Neuronal stem cell (in vitro differentiated cells): ENCODE results near the gene OR8U1.
"Not testable (repeated sequence)": the region's sequence is repeated elsewhere in the genome, so short reads cannot be mapped to it uniquely, and the experiment has no call there.

Experiments used
- DNase-seq: peaks from one replicate; pipeline ENCODE4 v3.0.0-alpha.2; 2013; ENCODE audit warnings: low spot score
- H2AFZ ChIP-seq: one replicate; pipeline ENCODE4 v1.6.1; 2013; ENCODE audit warnings: mild to moderate bottlenecking, low read length, inconsistent platforms
- H2AK5ac ChIP-seq: 2 replicates; pipeline ENCODE4 v1.6.1; 2013; ENCODE audit warnings: low read depth, mild to moderate bottlenecking, inconsistent platforms, low read length, moderate library complexity, mixed read lengths
- H2BK120ac ChIP-seq: 2 replicates; pipeline ENCODE4 v1.6.1; 2013; ENCODE audit warnings: low read depth, mild to moderate bottlenecking, inconsistent platforms, low read length, moderate library complexity, mixed read lengths
- H2BK12ac ChIP-seq: one replicate; pipeline ENCODE4 v1.6.1; 2013; ENCODE audit warnings: low read length, inconsistent platforms
- H2BK15ac ChIP-seq: 2 replicates; pipeline ENCODE4 v1.6.1; 2013; ENCODE audit warnings: mild to moderate bottlenecking, low read length, inconsistent platforms, mixed read lengths
- H2BK5ac ChIP-seq: one replicate; pipeline ENCODE4 v1.6.1; 2013; ENCODE audit warnings: inconsistent platforms, mild to moderate bottlenecking, low read length, moderate library complexity
- H3K14ac ChIP-seq: one replicate; pipeline ENCODE4 v1.6.1; 2013; ENCODE audit warnings: low read length, inconsistent platforms
- H3K18ac ChIP-seq: 2 replicates; pipeline ENCODE4 v1.6.1; 2013; ENCODE audit warnings: low read length, inconsistent platforms
- H3K23ac ChIP-seq: 2 replicates; pipeline ENCODE4 v1.6.1; 2013; ENCODE audit warnings: low read depth, mild to moderate bottlenecking, mixed read lengths, low read length, inconsistent platforms; ENCODE audit not compliant: poor library complexity
- H3K27ac ChIP-seq: replicated peaks from 3 replicates; pipeline ENCODE4 v1.5.1; 2013; ENCODE audit warnings: low read length, inconsistent platforms
- H3K27me3 ChIP-seq, 3 experiments: 2 replicates each; pipeline ENCODE4 v1.6.1; 2013; ENCODE audit warnings: low read length in 3 of 3, mild to moderate bottlenecking in 2 of 3, inconsistent platforms in 1 of 3, low read depth in 1 of 3, mixed read lengths in 1 of 3, moderate library complexity in 1 of 3; ENCODE audit not compliant: control insufficient read depth in 3 of 3, insufficient read depth in 3 of 3
- H3K36me3 ChIP-seq, 2 donors: replicated peaks in 1 of 2; 2 replicates each; pipeline ENCODE4 v1.6.1; 2013; ENCODE audit warnings: low read length in 2 of 2; ENCODE audit not compliant: control insufficient read depth in 2 of 2, insufficient read depth in 2 of 2
- H3K4ac ChIP-seq: 2 replicates; pipeline ENCODE4 v1.6.1; 2013; ENCODE audit warnings: inconsistent platforms, mild to moderate bottlenecking, low read length, moderate library complexity
- H3K4me1 ChIP-seq, 2 donors: 1 replicate in 1 of 2; 2 replicates in 1 of 2; pipeline ENCODE4 v1.6.1; 2013; ENCODE audit warnings: low read length in 2 of 2, low read depth in 1 of 2; ENCODE audit not compliant: control insufficient read depth in 2 of 2, insufficient read depth in 1 of 2
- H3K4me2 ChIP-seq: one replicate; pipeline ENCODE4 v1.6.1; 2013; ENCODE audit warnings: mild to moderate bottlenecking, low read length, inconsistent platforms; ENCODE audit not compliant: insufficient read depth, poor library complexity, severe bottlenecking
- H3K4me3 ChIP-seq, 2 donors: 2 replicates each; pipeline ENCODE4 v1.5.1; 2013; ENCODE audit warnings: low read length in 2 of 2, mild to moderate bottlenecking in 2 of 2, inconsistent platforms in 1 of 2, moderate library complexity in 1 of 2
- H3K79me1 ChIP-seq: one replicate; pipeline ENCODE4 v1.6.1; 2013; ENCODE audit warnings: low read depth, mild to moderate bottlenecking, inconsistent platforms, low read length, moderate library complexity
- H3K9ac ChIP-seq: one replicate; pipeline ENCODE4 v1.6.1; 2013; ENCODE audit warnings: mild to moderate bottlenecking, low read depth, low read length, inconsistent platforms; ENCODE audit not compliant: poor library complexity
- H3K9me3 ChIP-seq, 2 donors: replicated peaks in 1 of 2; 2 replicates each; pipeline versions ENCODE3 to v1.6.1; 2013; ENCODE audit warnings: low read length in 2 of 2, mild to moderate bottlenecking in 2 of 2, inconsistent platforms in 1 of 2, low read depth in 1 of 2, mixed read lengths in 1 of 2, moderate library complexity in 1 of 2; ENCODE audit not compliant: control insufficient read depth in 2 of 2, insufficient read depth in 1 of 2
- H4K8ac ChIP-seq: one replicate; pipeline ENCODE4 v1.6.1; 2013; ENCODE audit warnings: low read depth, mild to moderate bottlenecking, inconsistent platforms, low read length, moderate library complexity
- H4K91ac ChIP-seq: one replicate; pipeline ENCODE4 v1.6.1; 2013; ENCODE audit warnings: low read length, low read depth, mild to moderate bottlenecking, inconsistent platforms; ENCODE audit not compliant: poor library complexity
- WGBS, 2 donors: extraction: QIAGEN DNeasy Blood & Tissue Kit; methylation state at CpG; one replicate each; pipeline ENCODE4 v1.1.7; 2013; ENCODE audit warnings: missing lambda C conversion rate in 2 of 2, mixed read lengths in 1 of 2; ENCODE audit not compliant: insufficient read length in 2 of 2, insufficient replicate concordance in 1 of 2; ENCODE audit errors: extremely low coverage in 2 of 2; 5-methylcytosine and 5-hydroxymethylcytosine counted together

OR8U1 gene

DNA sequence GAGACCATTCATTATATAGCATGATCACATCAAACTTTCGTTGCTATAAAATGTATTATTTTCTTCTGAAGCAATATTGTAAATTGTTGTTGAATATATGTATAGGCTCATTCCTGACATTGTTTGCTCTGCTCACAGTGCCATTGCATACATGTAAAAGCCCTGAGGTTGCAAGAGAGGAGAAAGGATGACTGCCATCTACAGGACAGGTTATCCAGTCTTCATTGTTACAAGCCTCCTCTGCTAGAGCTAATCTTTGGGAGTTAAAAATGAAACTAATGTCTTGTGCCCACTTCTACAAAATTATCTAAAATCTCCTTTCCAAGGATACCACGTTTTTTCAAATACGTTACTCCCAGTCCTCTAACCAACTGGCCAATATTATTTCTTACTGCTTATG, 20.6 kb downstream of the OR8U1 start:
- Histone ChIP-seq H3K27ac (no peak overlapping the region), H2BK12ac (no peak overlapping the region), H2BK120ac (no peak overlapping the region), H4K91ac (no peak overlapping the region), H3K9ac (no peak overlapping the region), H4K8ac (no peak overlapping the region), H3K18ac (no peak overlapping the region), H3K9me3 (no peaks in the 10 kb centered on the region), H3K79me1 (no peaks in the 10 kb centered on the region), H2AFZ (no peak overlapping the region), H3K27me3 (no peaks in the 10 kb centered on the region), H3K4ac (no peak overlapping the region), H3K14ac (no peak overlapping the region), H2BK5ac (no peak overlapping the region), H2AK5ac (no peak overlapping the region), H3K4me3 (no peak overlapping the region), H3K4me1 (no peaks in the 10 kb centered on the region), H2BK15ac (no peak overlapping the region), H3K36me3 (no peaks in the 10 kb centered on the region), H3K4me2 (no peak overlapping the region), H3K23ac (no peak overlapping the region)
- DNase-seq: no peak
- no CpG with 5 or more reads among the region's 3 CpGs for WGBS, 2 donors

- Histone ChIP-seq H3K4me3 (peak overlapping the region in 1 of 2 donors; percentile 28), H3K18ac (peak overlapping the region; percentile 38)
- not testable (repeated sequence) for H2BK15ac ChIP-seq, DNase-seq, H4K91ac ChIP-seq, H3K4me1 ChIP-seq, H3K27ac ChIP-seq, H2AFZ ChIP-seq, H3K79me1 ChIP-seq, H3K9ac ChIP-seq, H2AK5ac ChIP-seq, H3K23ac ChIP-seq, H2BK5ac ChIP-seq, H2BK12ac ChIP-seq, H3K4ac ChIP-seq, H3K36me3 ChIP-seq, H2BK120ac ChIP-seq, H3K4me2 ChIP-seq, H3K27me3 ChIP-seq, H3K14ac ChIP-seq, H3K9me3 ChIP-seq, H4K8ac ChIP-seq
- WGBS, 2 donors: no CpG with 5 or more reads among the region's 27 CpGs
Observed at GRCh38 chr11:56401858-56402461, 26.5 kb downstream of the OR8U1 start.

- Histone ChIP-seq H3K4ac (no peak overlapping the region), H3K36me3 (no peaks in the 10 kb centered on the region), H2AFZ (no peak overlapping the region), H2BK12ac (no peak overlapping the region), H3K23ac (no peak overlapping the region), H2BK15ac (no peak overlapping the region), H3K27ac (no peak overlapping the region), H3K9ac (no peak overlapping the region), H4K8ac (no peak overlapping the region), H3K4me1 (no peaks in the 10 kb centered on the region), H3K14ac (no peak overlapping the region), H3K79me1 (no peaks in the 10 kb centered on the region), H3K18ac (no peak overlapping the region), H3K4me2 (no peak overlapping the region), H3K4me3 (no peak overlapping the region), H4K91ac (no peak overlapping the region), H2BK120ac (no peak overlapping the region), H2BK5ac (no peak overlapping the region), H2AK5ac (no peak overlapping the region), H3K9me3 (no peaks in the 10 kb centered on the region), H3K27me3 (no peaks in the 10 kb centered on the region)
- DNase-seq: no peak
- WGBS, 2 donors: no CpG with 5 or more reads among the region's 2 CpGs
Observed at GRCh38 chr11:56404393-56404792, 29.0 kb downstream of the OR8U1 start.

DNA sequence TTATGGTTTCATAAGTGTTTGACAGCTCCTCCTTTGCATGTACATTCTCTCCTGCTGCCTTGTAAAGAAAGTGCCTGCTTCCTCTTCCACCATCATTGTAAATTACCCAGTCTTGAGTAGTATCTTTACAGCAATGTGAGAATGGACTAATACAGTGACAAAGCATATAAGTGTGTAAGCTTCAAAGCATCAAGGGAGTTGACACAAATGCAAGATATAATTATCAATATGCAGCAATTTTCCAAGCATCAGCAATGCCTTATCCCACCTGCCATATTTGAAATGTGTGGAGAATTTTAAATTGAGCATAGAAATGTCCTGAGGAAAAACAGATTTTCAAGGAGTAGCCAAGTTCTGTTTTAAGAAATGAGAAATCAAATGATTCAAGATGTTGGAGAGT, 35.4 kb downstream of the OR8U1 start:
- no peak overlapping the region for H2BK120ac ChIP-seq
- H3K4ac ChIP-seq: no peak overlapping the region
- H3K36me3 ChIP-seq: no peaks in the 10 kb centered on the region
- no peaks in the 10 kb centered on the region for H3K9me3 ChIP-seq
- no peak for DNase-seq
- H3K14ac ChIP-seq: no peak overlapping the region
- H4K91ac ChIP-seq: no peak overlapping the region
- H2BK15ac ChIP-seq: no peak overlapping the region
- no peak overlapping the region for H2AFZ ChIP-seq
- no peak overlapping the region for H3K4me3 ChIP-seq
- H3K4me1 ChIP-seq: no peaks in the 10 kb centered on the region
- no peak overlapping the region for H3K27ac ChIP-seq
- no peak overlapping the region for H3K18ac ChIP-seq
- H2AK5ac ChIP-seq: no peak overlapping the region
- H2BK5ac ChIP-seq: no peak overlapping the region
- H3K4me2 ChIP-seq: no peak overlapping the region
- no peaks in the 10 kb centered on the region for H3K79me1 ChIP-seq
- H3K27me3 ChIP-seq: no peaks in the 10 kb centered on the region
- no peak overlapping the region for H4K8ac ChIP-seq
- no peak overlapping the region for H3K23ac ChIP-seq
- H2BK12ac ChIP-seq: no peak overlapping the region
- H3K9ac ChIP-seq: no peak overlapping the region
